Measurements from ENCODE around the gene FHIP1B. TPM values are rescaled to one million over a fixed set of nuclear protein-coding genes. Genes with fewer than 3 reads are reported as not detected.
"Not testable (repeated sequence)": the region's sequence is repeated elsewhere in the genome, so short reads cannot be mapped to it uniquely, and the experiment has no call there.

Gene FHIP1B
- total RNA-seq, 1 donor from 2014 or later = 12.0 TPM

GRCh38 chr11:6251990-6252473 lies 17.6 kb upstream of the FHIP1B start:
- no peaks in the 10 kb centered on the region for H3K4me1 Mint-ChIP-seq
- Histone ChIP-seq H3K79me2 (ENCODE audit: low read depth) (no peaks in the 10 kb centered on the region), H3K4me3 (no peak overlapping the region), H3K36me3 (no peaks in the 10 kb centered on the region), H3K27ac (no peak overlapping the region), H3K9me3 (ENCODE audit: low read depth) (no peaks in the 10 kb centered on the region), H4K20me1 (ENCODE audit: low read depth) (no peaks in the 10 kb centered on the region), H3K27me3 (peaks cover 23% of the 10 kb centered on the region), H3K9ac (no peak overlapping the region), H3F3A (ENCODE audit: low read depth) (no peaks in the 10 kb centered on the region), H2AFZ (replicated peaks) (peak overlapping the region; percentile 51), H3K4me1 (peaks cover 9% of the 10 kb centered on the region), H3K4me2 (no peak overlapping the region)
- H3K27ac Mint-ChIP-seq = no peak overlapping the region
- H3K4me3 Mint-ChIP-seq = no peak overlapping the region
- H3K36me3 Mint-ChIP-seq = no peaks in the 10 kb centered on the region
- TF ChIP-seq EZH2 (IDR thresholded peaks at IDR 0.05) (no peak), EZH2phosphoT487 (IDR thresholded peaks at IDR 0.05) (no peak), CTCF (IDR thresholded peaks at IDR 0.05) (no peak)
- peaks cover 2% of the 10 kb centered on the region for H3K27me3 Mint-ChIP-seq (ENCODE audit: insufficient read depth, low read depth)
- H3K9me3 Mint-ChIP-seq = no peaks in the 10 kb centered on the region
- no peak for DNase-seq (ENCODE audit: low spot score)

DNA sequence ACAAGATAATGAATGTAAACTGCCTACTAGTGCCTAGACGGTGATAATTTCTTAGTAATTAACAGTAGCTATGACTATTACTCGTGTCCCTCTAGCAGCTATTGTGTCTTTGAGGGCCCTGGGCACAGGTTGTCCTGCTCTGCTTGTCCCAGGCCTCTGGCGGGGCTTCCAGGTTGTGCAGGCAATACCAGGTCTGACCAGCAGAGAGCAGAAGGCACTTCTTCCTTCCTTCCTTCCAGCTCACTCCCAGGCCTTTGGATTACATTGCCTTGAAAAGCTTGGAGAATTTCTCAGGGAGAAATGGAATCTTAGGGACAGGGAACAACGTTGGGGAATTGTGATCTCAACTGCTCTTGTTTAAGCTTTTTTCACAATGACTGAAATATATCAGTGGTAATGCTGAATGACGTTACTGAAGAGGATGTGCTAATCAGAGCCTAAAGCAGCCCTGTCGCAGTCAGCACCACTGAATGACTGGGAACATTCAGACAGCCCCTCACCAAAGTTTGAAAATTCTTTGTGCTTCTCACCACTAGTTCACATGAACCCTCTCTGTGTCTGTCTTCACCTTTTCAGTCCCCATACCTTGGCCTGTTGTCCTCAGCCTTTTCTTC lies 16.8 kb upstream of the FHIP1B start:
- Mint-ChIP-seq H3K4me3 (no peak overlapping the region), H3K27me3 (ENCODE audit: insufficient read depth, low read depth) (peaks cover 2% of the 10 kb centered on the region), H3K9me3 (no peaks in the 10 kb centered on the region), H3K36me3 (no peaks in the 10 kb centered on the region), H3K27ac (no peak overlapping the region), H3K4me1 (no peaks in the 10 kb centered on the region)
- no peak overlapping the region for H3K4me2 ChIP-seq
- H3K27me3 ChIP-seq = peaks cover 15% of the 10 kb centered on the region
- TF ChIP-seq CTCF (IDR thresholded peaks at IDR 0.05) (peak; percentile 88), EZH2 (IDR thresholded peaks at IDR 0.05) (no peak), EZH2phosphoT487 (IDR thresholded peaks at IDR 0.05) (no peak)
- H3K79me2 ChIP-seq (ENCODE audit: low read depth) = no peaks in the 10 kb centered on the region
- no peak overlapping the region for H3K27ac ChIP-seq
- H3F3A ChIP-seq (ENCODE audit: low read depth) = no peaks in the 10 kb centered on the region
- no peaks in the 10 kb centered on the region for H3K36me3 ChIP-seq
- DNase-seq (ENCODE audit: low spot score) = peak; percentile 85
- peak overlapping the region; percentile 51 for H2AFZ ChIP-seq (replicated peaks)
- H3K9ac ChIP-seq = no peak overlapping the region
- no peaks in the 10 kb centered on the region for H3K9me3 ChIP-seq (ENCODE audit: low read depth)
- no peak overlapping the region for H3K4me3 ChIP-seq
- H4K20me1 ChIP-seq (ENCODE audit: low read depth) = no peaks in the 10 kb centered on the region
- H3K4me1 ChIP-seq = peaks cover 9% of the 10 kb centered on the region

GRCh38 chr11:6249770-6250555 lies 15.5 kb upstream of the FHIP1B start:
- Histone ChIP-seq H4K20me1 (ENCODE audit: low read depth) (no peaks in the 10 kb centered on the region), H3K9me3 (ENCODE audit: low read depth) (no peaks in the 10 kb centered on the region), H3F3A (ENCODE audit: low read depth) (no peaks in the 10 kb centered on the region), H3K4me1 (peaks cover 9% of the 10 kb centered on the region), H3K4me3 (no peak overlapping the region), H2AFZ (replicated peaks) (no peak overlapping the region), H3K36me3 (no peaks in the 10 kb centered on the region), H3K27ac (no peak overlapping the region), H3K79me2 (ENCODE audit: low read depth) (no peaks in the 10 kb centered on the region), H3K9ac (no peak overlapping the region), H3K27me3 (peaks cover 2% of the 10 kb centered on the region), H3K4me2 (no peak overlapping the region)
- Mint-ChIP-seq H3K9me3 (no peaks in the 10 kb centered on the region), H3K36me3 (no peaks in the 10 kb centered on the region), H3K4me3 (no peak overlapping the region), H3K4me1 (no peaks in the 10 kb centered on the region), H3K27ac (no peak overlapping the region), H3K27me3 (ENCODE audit: insufficient read depth, low read depth) (peaks cover 2% of the 10 kb centered on the region)
- no peak for TF ChIP-seq CTCF (IDR thresholded peaks at IDR 0.05)
- TF ChIP-seq EZH2phosphoT487 (IDR thresholded peaks at IDR 0.05) = no peak
- TF ChIP-seq EZH2 (IDR thresholded peaks at IDR 0.05) = no peak
- DNase-seq (ENCODE audit: low spot score) = no peak

- not testable (repeated sequence) for H4K20me1 ChIP-seq (ENCODE audit: low read depth); H3K36me3 Mint-ChIP-seq; H3K4me3 Mint-ChIP-seq; H3K79me2 ChIP-seq (ENCODE audit: low read depth); DNase-seq (ENCODE audit: low spot score); H3K27me3 Mint-ChIP-seq (ENCODE audit: insufficient read depth, low read depth); H3K9me3 ChIP-seq (ENCODE audit: low read depth); H3K4me1 Mint-ChIP-seq; H3K9me3 Mint-ChIP-seq; H2AFZ ChIP-seq (replicated peaks); H3K4me2 ChIP-seq; H3K36me3 ChIP-seq; H3K27ac ChIP-seq; H3K4me1 ChIP-seq; H3K9ac ChIP-seq; H3K27ac Mint-ChIP-seq; H3K4me3 ChIP-seq; H3K27me3 ChIP-seq; H3F3A ChIP-seq (ENCODE audit: low read depth)
These were observed 14.5 kb upstream of the FHIP1B start for GRCh38 chr11:6248897-6249296.
